Femur (tissue), 1 donor: ENCODE results near the gene ME2.
"Not testable (repeated sequence)": the region's sequence is repeated elsewhere in the genome, so short reads cannot be mapped to it uniquely, and the experiment has no call there.

Experiments
- DNase-seq: peaks from one replicate; pipeline ENCODE4 v3.0.0-alpha.2; 2017

The ME2 gene

GRCh38 chr18:50878345-50879301, at the start of gene ME2:
ME2 (plus strand) TSS chr18:50879118; CDS start chr18:50895821, 16,703 bp downstream.
- DNase-seq, result peak; percentile 96

- DNase-seq, result no peak
These were observed 49.3 kb upstream of the ME2 start for GRCh38 chr18:50829644-50830043.

- no peak for DNase-seq
These were observed 48.4 kb upstream of the ME2 start for GRCh38 chr18:50830544-50830943.

- no peak for DNase-seq
These were observed 46.2 kb upstream of the ME2 start for GRCh38 chr18:50832754-50833153.

- not testable (repeated sequence) for DNase-seq
These were observed 45.4 kb upstream of the ME2 start for GRCh38 chr18:50833496-50833895.

GRCh38 chr18:50836521-50836957, 42.4 kb upstream of the ME2 start:
- DNase-seq, result no peak

- no peak for DNase-seq
These were observed 39.6 kb upstream of the ME2 start for GRCh38 chr18:50839341-50839740.

- no peak for DNase-seq
These were observed 38.9 kb upstream of the ME2 start for GRCh38 chr18:50839996-50840395.

- no peak for DNase-seq
These were observed 36.1 kb upstream of the ME2 start for GRCh38 chr18:50842846-50843245.

- DNase-seq, result no peak
These were observed 34.4 kb upstream of the ME2 start for GRCh38 chr18:50844554-50844953.

- DNase-seq, result no peak
These were observed 34.0 kb upstream of the ME2 start for GRCh38 chr18:50844960-50845359.

GRCh38 chr18:50847192-50847591, 31.7 kb upstream of the ME2 start:
- DNase-seq, result no peak

- DNase-seq, result no peak
These were observed 30.8 kb upstream of the ME2 start for GRCh38 chr18:50848061-50848551.

GRCh38 chr18:50848991-50849390, 29.9 kb upstream of the ME2 start:
- no peak for DNase-seq

- DNase-seq, result no peak
These were observed 29.5 kb upstream of the ME2 start for GRCh38 chr18:50849419-50849821.

GRCh38 chr18:50850307-50851065, 28.4 kb upstream of the ME2 start:
- no peak for DNase-seq

- DNase-seq, result no peak
These were observed 25.1 kb upstream of the ME2 start for GRCh38 chr18:50853863-50854271.

- DNase-seq, result no peak
These were observed 22.8 kb upstream of the ME2 start for GRCh38 chr18:50855976-50856757.

- not testable (repeated sequence) for DNase-seq
These were observed 21.8 kb upstream of the ME2 start for GRCh38 chr18:50857166-50857565.

- DNase-seq, result no peak
These were observed 21.2 kb upstream of the ME2 start for GRCh38 chr18:50857694-50858093.

- no peak for DNase-seq
These were observed 18.9 kb upstream of the ME2 start for GRCh38 chr18:50859793-50860555.

GRCh38 chr18:50861617-50862016, 17.3 kb upstream of the ME2 start:
- no peak for DNase-seq
